Prostate gland (tissue), 2 donors: ENCODE results near the gene ATF6B. TPM values are rescaled to one million over a fixed set of nuclear protein-coding genes. Genes with fewer than 3 reads are reported as not detected.
"Not testable (repeated sequence)": the region's sequence is repeated elsewhere in the genome, so short reads cannot be mapped to it uniquely, and the experiment has no call there.

Experiments
- DNase-seq: peaks from one replicate; pipeline ENCODE4 v3.0.0-alpha.2; 2019; ENCODE audit warnings: low spot score
- H3K27ac ChIP-seq, 2 donors: fragments of 200-600 bp; sonication (generic); 2 replicates each; pipeline ENCODE4 v1.5.1; 2017 to 2019
- H3K27me3 ChIP-seq: fragments of 200-600 bp; sonication (generic); replicated peaks from 2 replicates; pipeline ENCODE4 v1.5.1; 2019; ENCODE audit not compliant: insufficient read depth
- H3K36me3 ChIP-seq, 2 donors: fragments of 200-600 bp; sonication (generic); 1 replicate in 1 of 2; 2 replicates in 1 of 2; pipeline versions ENCODE4 v1.5.1 to v1.8.1; 2017 to 2019
- H3K4me1 ChIP-seq: fragments of 200-600 bp; sonication (generic); replicated peaks from 2 replicates; pipeline ENCODE4 v1.5.1; 2019
- H3K4me3 ChIP-seq, 2 donors: fragments of 200-600 bp; sonication (generic); 2 replicates each; pipeline ENCODE4 v1.5.1; 2017 to 2019
- H3K9me3 ChIP-seq: fragments of 200-600 bp; sonication (generic); 2 replicates; pipeline ENCODE4 v1.5.1; 2017
- POLR2A ChIP-seq: fragments of 450-650 bp; IDR thresholded peaks from one replicate; pipeline ENCODE4 v1.6.1; 2016; ENCODE audit warnings: antibody characterized with exemption, mild to moderate bottlenecking
- POLR2AphosphoS5 ChIP-seq: sonication (generic); formaldehyde crosslinking; IDR thresholded peaks from one replicate; pipeline ENCODE4 v1.6.1; 2017; ENCODE audit warnings: antibody characterized with exemption
- WGBS: methylation state at CpG from one replicate; pipeline ENCODE4 v1.1.5; 2018; 5-methylcytosine and 5-hydroxymethylcytosine counted together
- intact Hi-C: fragments of 100-400 bp; cut with DNase I; formaldehyde crosslinking; loops from one replicate; pipeline ENCODE4 v1.14.2; 2022
- total RNA-seq, 2 donors: library from RNA; depleted of rRNA; stranded (reverse); fragments of >200 nt; gene quantifications; one replicate each; pipeline ENCODE4 v1.1.0, GENCODE V29; 2016
- TF ChIP-seq, protein P1 (sequence below), 4 experiments: fragments of 200-600 bp in 2 of 4; fragments of 450-650 bp in 2 of 4; sonication (generic) in 2 of 4; IDR thresholded peaks; 1 replicate in 3 of 4; 2 replicates in 1 of 4; pipeline ENCODE4 v1.5.1; 2016 to 2019; ENCODE audit warnings: antibody characterized with exemption in 4 of 4, mild to moderate bottlenecking in 2 of 4, moderate library complexity in 2 of 4

ATF6B gene
- total RNA-seq, 2 donors from 2014 or later, result 70.6 to 132 TPM

DNA sequence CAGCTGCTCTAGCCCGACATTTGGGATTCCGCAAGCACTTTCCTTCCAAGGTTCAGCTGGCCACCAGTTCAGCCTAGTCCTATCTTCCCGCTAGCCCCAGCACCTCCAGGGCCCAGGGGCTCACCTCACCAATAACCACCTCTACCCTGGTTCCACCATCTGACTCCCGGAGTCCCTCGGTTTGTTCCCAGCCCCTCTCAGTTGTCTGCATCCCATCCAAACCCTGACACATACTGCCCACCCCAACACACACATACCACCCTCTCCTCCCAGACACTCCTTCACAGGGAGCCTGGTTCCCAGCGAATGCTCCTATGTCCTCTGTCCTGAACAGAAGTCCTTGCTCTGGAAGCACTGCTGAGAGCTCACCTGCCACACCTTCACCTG lies 19.3 kb downstream of the ATF6B start:
- 49% methylated on average over 6 of the region's 6 CpGs for WGBS
- intact Hi-C loops, result no loop called here
- Histone ChIP-seq H3K4me3 (no peak overlapping the region), H3K27ac (peak overlapping the region; percentile 32 to 35), H3K4me1 (peaks cover 12% of the 10 kb centered on the region), H3K9me3 (no peaks in the 10 kb centered on the region), H3K27me3 (no peaks in the 10 kb centered on the region), H3K36me3 (no peaks in the 10 kb centered on the region)
- TF ChIP-seq POLR2AphosphoS5, result no peak
- no peak for TF ChIP-seq POLR2A
- TF ChIP-seq, protein P1, sequence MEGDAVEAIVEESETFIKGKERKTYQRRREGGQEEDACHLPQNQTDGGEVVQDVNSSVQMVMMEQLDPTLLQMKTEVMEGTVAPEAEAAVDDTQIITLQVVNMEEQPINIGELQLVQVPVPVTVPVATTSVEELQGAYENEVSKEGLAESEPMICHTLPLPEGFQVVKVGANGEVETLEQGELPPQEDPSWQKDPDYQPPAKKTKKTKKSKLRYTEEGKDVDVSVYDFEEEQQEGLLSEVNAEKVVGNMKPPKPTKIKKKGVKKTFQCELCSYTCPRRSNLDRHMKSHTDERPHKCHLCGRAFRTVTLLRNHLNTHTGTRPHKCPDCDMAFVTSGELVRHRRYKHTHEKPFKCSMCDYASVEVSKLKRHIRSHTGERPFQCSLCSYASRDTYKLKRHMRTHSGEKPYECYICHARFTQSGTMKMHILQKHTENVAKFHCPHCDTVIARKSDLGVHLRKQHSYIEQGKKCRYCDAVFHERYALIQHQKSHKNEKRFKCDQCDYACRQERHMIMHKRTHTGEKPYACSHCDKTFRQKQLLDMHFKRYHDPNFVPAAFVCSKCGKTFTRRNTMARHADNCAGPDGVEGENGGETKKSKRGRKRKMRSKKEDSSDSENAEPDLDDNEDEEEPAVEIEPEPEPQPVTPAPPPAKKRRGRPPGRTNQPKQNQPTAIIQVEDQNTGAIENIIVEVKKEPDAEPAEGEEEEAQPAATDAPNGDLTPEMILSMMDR (IDR thresholded peaks at IDR 0.05), result no peak
- DNase-seq, result no peak

DNA sequence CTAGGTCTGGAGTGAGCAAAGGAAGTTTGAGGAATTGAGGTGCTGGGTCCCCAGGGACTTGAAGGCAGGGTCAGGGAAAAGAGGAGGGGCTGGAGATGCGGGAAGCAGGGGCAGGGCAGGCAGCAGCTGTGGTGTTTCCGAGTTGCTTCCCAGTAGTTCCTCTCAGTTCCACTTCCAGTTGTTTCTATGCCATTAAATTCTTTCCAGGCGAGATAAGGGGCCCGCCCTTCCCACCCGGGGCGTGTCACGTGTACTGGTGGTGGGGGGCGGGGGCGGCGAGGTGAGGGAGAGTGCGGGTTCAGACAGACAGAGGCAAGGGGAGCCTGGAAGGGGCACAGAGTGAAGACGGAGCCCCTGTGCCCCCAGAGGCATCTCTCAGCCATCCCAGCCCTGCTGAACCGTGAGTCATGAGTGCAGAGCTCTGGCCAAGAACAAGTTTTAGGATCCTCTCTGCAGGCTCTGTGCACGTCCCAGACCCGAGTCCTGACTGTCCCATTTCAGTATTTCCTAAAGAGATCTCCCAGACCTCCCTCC lies 19.9 kb downstream of the ATF6B start:
- Histone ChIP-seq H3K27me3 (no peaks in the 10 kb centered on the region), H3K9me3 (no peaks in the 10 kb centered on the region), H3K4me3 (no peak overlapping the region), H3K27ac (peak overlapping the region; percentile 32 to 35), H3K4me1 (peaks cover 12% of the 10 kb centered on the region), H3K36me3 (no peaks in the 10 kb centered on the region)
- no peak for DNase-seq
- no peak for TF ChIP-seq POLR2A
- peak; percentile 16 for TF ChIP-seq POLR2AphosphoS5
- TF ChIP-seq, protein P1 (IDR thresholded peaks at IDR 0.05), result no peak
- 3% methylated on average over 14 of the region's 15 CpGs for WGBS
- intact Hi-C loops, result no loop called here

DNA sequence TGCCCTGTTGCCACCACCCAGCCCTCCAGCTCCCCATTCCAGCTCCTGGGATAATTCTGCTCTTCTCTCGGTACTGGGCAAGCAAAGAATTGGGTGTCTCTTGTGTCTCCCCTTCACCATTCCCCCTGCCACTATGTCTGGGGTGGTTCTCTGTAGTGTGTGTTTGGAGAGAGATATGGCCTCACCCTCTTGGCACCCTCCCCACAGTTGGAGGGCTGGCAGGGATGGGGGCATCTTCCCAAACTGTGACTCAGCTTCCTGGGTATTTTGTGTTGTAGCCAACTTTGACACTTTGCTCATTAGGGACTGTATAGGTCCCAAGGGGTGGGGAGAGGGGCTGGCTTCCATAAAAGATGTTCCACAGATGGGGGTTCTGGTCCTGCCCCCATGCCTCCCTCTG lies 20.6 kb downstream of the ATF6B start:
- no peak for DNase-seq
- no peaks in the 10 kb centered on the region for H3K36me3 ChIP-seq
- H3K4me1 ChIP-seq, result peaks cover 12% of the 10 kb centered on the region
- no peaks in the 10 kb centered on the region for H3K9me3 ChIP-seq
- H3K4me3 ChIP-seq, result no peak overlapping the region
- no peak for TF ChIP-seq POLR2A
- TF ChIP-seq POLR2AphosphoS5, result no peak
- TF ChIP-seq, protein P1 (IDR thresholded peaks at IDR 0.05), result no peak
- no peaks in the 10 kb centered on the region for H3K27me3 ChIP-seq
- peak overlapping the region; percentile 32 to 35 for H3K27ac ChIP-seq
- 69% methylated on average over 1 of the region's 1 CpG for whole genome bisulfite sequencing
- intact Hi-C loops, result no loop called here

DNA sequence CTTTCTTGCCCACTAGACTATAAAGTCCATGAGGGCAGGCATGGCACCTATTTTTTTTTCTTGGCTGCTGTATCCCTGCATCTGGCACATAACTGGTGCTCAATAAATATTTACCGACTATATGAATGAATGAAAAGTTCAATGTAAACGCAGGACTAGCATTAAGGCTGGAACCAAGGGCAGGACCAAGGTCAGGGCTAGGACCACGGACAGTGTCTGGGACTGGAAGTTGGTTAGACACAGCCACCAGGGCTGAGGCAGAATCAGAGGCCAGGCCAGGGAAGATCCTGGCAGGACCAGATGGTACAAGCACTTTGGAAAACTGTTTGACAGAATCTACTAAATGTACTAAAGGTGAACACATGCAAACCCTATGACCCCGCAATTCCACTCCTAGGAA lies 22.6 kb downstream of the ATF6B start:
- WGBS, result 77% methylated on average over 4 of the region's 4 CpGs

DNA sequence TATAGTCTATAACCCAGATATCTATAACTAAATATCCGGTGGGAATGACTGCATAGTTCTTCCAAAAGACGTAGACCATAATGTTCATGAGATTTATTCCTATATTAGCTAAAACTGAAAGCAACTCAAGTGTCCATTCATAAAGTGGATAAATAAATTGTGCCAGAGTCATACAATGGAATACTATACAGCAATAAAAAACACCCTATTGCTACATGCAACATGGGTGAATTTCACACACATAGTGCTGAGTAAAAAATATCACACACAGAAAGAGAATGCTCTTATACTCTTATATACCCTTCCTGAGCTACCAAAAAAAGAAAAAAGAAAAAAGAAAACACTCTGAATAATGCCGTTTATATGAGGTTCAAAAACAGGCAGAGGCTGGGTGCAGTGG lies 25.8 kb downstream of the ATF6B start:
- Histone ChIP-seq H3K9me3 (no peaks in the 10 kb centered on the region), H3K4me3 (no peak overlapping the region), H3K36me3 (no peaks in the 10 kb centered on the region), H3K27me3 (no peaks in the 10 kb centered on the region), H3K27ac (no peak overlapping the region), H3K4me1 (no peaks in the 10 kb centered on the region)
- no peak for DNase-seq
- intact Hi-C loops, result no loop called here
- 96% methylated on average over 3 of the region's 3 CpGs for WGBS
- TF ChIP-seq POLR2A (no peak), POLR2AphosphoS5 (no peak)
- TF ChIP-seq, protein P1 (IDR thresholded peaks at IDR 0.05), result no peak

More for the DNA sequence above, 22.6 kb downstream of the ATF6B start:
- no peaks in the 10 kb centered on the region for H3K27me3 ChIP-seq
- no peak for TF ChIP-seq POLR2AphosphoS5
- no peaks in the 10 kb centered on the region for H3K36me3 ChIP-seq
- intact Hi-C loops, result no loop called here
- peaks cover 12% of the 10 kb centered on the region for H3K4me1 ChIP-seq
- no peak for DNase-seq
- H3K27ac ChIP-seq, result no peak overlapping the region
- no peak overlapping the region for H3K4me3 ChIP-seq
- no peaks in the 10 kb centered on the region for H3K9me3 ChIP-seq

DNA sequence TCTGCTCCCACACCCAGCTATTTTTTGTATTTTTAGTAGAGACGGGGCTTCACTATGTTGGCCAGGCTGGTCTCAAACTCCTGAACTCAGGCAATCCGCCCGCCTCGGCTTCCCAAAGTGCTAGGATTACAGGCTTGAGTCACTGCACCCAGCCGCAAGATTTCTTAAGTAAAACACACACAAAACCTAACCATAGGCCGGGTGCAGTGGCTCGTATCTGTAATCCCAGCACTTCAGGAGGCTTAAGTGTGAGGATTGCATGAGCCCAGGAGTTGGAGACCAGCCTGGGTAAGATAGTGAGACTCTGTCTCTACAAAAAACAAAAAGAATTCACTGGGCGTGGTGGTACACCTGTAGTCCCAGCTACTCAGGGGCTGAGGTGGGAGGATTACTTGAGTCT lies 27.8 kb downstream of the ATF6B start:
- DNase-seq, intact Hi-C loops: not testable (repeated sequence)
- 94% methylated on average over 8 of the region's 8 CpGs for WGBS

More for the DNA sequence above, 27.8 kb downstream of the ATF6B start:
- H3K27me3 ChIP-seq, H3K36me3 ChIP-seq, H3K4me3 ChIP-seq, H3K27ac ChIP-seq, H3K9me3 ChIP-seq, H3K4me1 ChIP-seq: not testable (repeated sequence)
